Measurements from ENCODE around the gene BRI3.
"Not testable (repeated sequence)": the region's sequence is repeated elsewhere in the genome, so short reads cannot be mapped to it uniquely, and the experiment has no call there.

BRI3 gene

GRCh38 chr7:98312201-98312600 lies 30.7 kb downstream of the BRI3 start:
- DNase-seq (ENCODE audit: low spot score): no peak

- no peak for DNase-seq (ENCODE audit: low spot score)
Observed at GRCh38 chr7:98314469-98314868, 33.0 kb downstream of the BRI3 start.

- no peak for DNase-seq (ENCODE audit: low spot score)
Observed at GRCh38 chr7:98315318-98315993, 34.0 kb downstream of the BRI3 start.

GRCh38 chr7:98315994-98316527 lies 34.6 kb downstream of the BRI3 start:
- not testable (repeated sequence) for DNase-seq (ENCODE audit: low spot score)

GRCh38 chr7:98317366-98318040 lies 36.0 kb downstream of the BRI3 start:
- no peak for DNase-seq (ENCODE audit: low spot score)

- DNase-seq (ENCODE audit: low spot score): no peak
Observed at GRCh38 chr7:98319176-98319575, 37.7 kb downstream of the BRI3 start.

- no peak for DNase-seq (ENCODE audit: low spot score)
Observed at GRCh38 chr7:98321301-98321700, 39.8 kb downstream of the BRI3 start.

GRCh38 chr7:98322331-98323270 lies 41.1 kb downstream of the BRI3 start:
- no peak for DNase-seq (ENCODE audit: low spot score)

GRCh38 chr7:98323597-98324322 lies 42.3 kb downstream of the BRI3 start:
- no peak for DNase-seq (ENCODE audit: low spot score)

- no peak for DNase-seq (ENCODE audit: low spot score)
Observed at GRCh38 chr7:98324782-98325181, 43.3 kb downstream of the BRI3 start.

- DNase-seq (ENCODE audit: low spot score): no peak
Observed at GRCh38 chr7:98329100-98329790, 47.8 kb downstream of the BRI3 start.

GRCh38 chr7:98329791-98330373 lies 48.4 kb downstream of the BRI3 start:
- DNase-seq (ENCODE audit: low spot score): no peak

GRCh38 chr7:98330926-98331529 lies 49.5 kb downstream of the BRI3 start:
- no peak for DNase-seq (ENCODE audit: low spot score)

GRCh38 chr7:98334081-98334480 lies 52.6 kb downstream of the BRI3 start:
- no peak for DNase-seq (ENCODE audit: low spot score)

- no peak for DNase-seq (ENCODE audit: low spot score)
Observed at GRCh38 chr7:98335411-98335977, 54.0 kb downstream of the BRI3 start.

GRCh38 chr7:98338441-98338840 lies 57.0 kb downstream of the BRI3 start:
- DNase-seq (ENCODE audit: low spot score): no peak

GRCh38 chr7:98339043-98339442 lies 57.6 kb downstream of the BRI3 start:
- DNase-seq (ENCODE audit: low spot score): no peak

- no peak for DNase-seq (ENCODE audit: low spot score)
Observed at GRCh38 chr7:98341106-98341505, 59.6 kb downstream of the BRI3 start.

Data from kidney capillary endothelial cell (primary cell).